Osteoblast (primary cell): ENCODE results near the gene MACROD2. TPM values are rescaled to one million over a fixed set of nuclear protein-coding genes. Genes with fewer than 3 reads are reported as not detected.

Experiments used
- DNase-seq: peaks from one replicate; pipeline ENCODE4 v3.0.0; 2011; ENCODE audit warnings: low spot score, mixed read lengths; ENCODE audit not compliant: insufficient read length; ENCODE audit errors: missing footprints
- H2AFZ ChIP-seq: 2 replicates; pipeline ENCODE4 v1.6.0; 2011; ENCODE audit warnings: mild to moderate bottlenecking, low read length
- H3K27ac ChIP-seq: 2 replicates; pipeline ENCODE4 v1.5.1; 2011; ENCODE audit warnings: mild to moderate bottlenecking, low read depth, low read length, moderate library complexity
- H3K27me3 ChIP-seq: 2 replicates; pipeline ENCODE4 v1.6.0; 2012; ENCODE audit warnings: mild to moderate bottlenecking, control low read depth, inconsistent platforms, low read length, moderate library complexity; ENCODE audit not compliant: insufficient read depth
- H3K36me3 ChIP-seq: 2 replicates; pipeline ENCODE4 v1.5.1; 2011; ENCODE audit warnings: mild to moderate bottlenecking, low read length, control low read depth, moderate library complexity; ENCODE audit not compliant: insufficient read depth
- H3K4me1 ChIP-seq: 2 replicates; pipeline ENCODE4 v1.5.1; 2011; ENCODE audit warnings: mild to moderate bottlenecking, low read length, control low read depth, moderate library complexity; ENCODE audit not compliant: insufficient read depth
- H3K4me2 ChIP-seq: 2 replicates; pipeline ENCODE4 v1.6.0; 2011; ENCODE audit warnings: mild to moderate bottlenecking, low read length; ENCODE audit not compliant: insufficient read depth
- H3K4me3 ChIP-seq: fragments of 200-600 bp; sonication (generic); 3 replicates; pipeline ENCODE4 v1.5.1; 2012; ENCODE audit warnings: mild to moderate bottlenecking, low read length, inconsistent platforms; ENCODE audit not compliant: insufficient read depth
- H3K79me2 ChIP-seq: 2 replicates; pipeline ENCODE4 v1.6.0; 2012; ENCODE audit warnings: mild to moderate bottlenecking, low read length, control low read depth, inconsistent platforms; ENCODE audit not compliant: insufficient read depth
- H3K9me3 ChIP-seq: 2 replicates; pipeline ENCODE4 v1.5.1; 2011; ENCODE audit warnings: low read depth, low read length, control low read depth
- H4K20me1 ChIP-seq: 2 replicates; pipeline ENCODE4 v1.6.0; 2012; ENCODE audit warnings: mild to moderate bottlenecking, low read length, control low read depth; ENCODE audit not compliant: insufficient read depth
- total RNA-seq: library from RNA; depleted of rRNA; stranded (reverse); fragments of >200 nt; gene quantifications from 2 replicates; pipeline ENCODE4 v1.2.3, GENCODE V29; 2012
- TF ChIP-seq, protein P1 (sequence below): IDR thresholded peaks from 2 replicates; pipeline ENCODE4 v1.5.1; 2011; ENCODE audit warnings: mild to moderate bottlenecking, low read depth, low read length, moderate library complexity; ENCODE audit errors: extremely low read depth

MACROD2 gene
- total RNA-seq, 1 donor: 4.0 TPM

DNA sequence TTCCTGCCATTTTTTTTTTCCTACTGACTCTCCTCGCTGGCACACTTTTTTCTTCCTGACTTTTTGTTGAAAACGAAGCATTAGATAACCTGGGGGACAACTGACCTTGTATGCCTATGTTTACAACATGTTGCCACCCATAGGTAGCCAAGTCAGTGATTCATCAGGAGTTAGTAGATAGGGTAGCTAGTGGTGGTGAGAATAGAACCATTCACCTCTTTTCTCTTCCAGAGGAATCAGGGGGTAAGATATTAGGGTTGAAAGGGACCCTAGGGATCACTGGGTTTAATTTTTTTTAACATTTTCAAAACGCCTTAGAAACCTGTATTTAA is 770.0 kb downstream of the MACROD2 start:
- no peaks in the 10 kb centered on the region for H4K20me1 ChIP-seq
- no peak overlapping the region for H2AFZ ChIP-seq
- no peaks in the 10 kb centered on the region for H3K27me3 ChIP-seq
- no peak overlapping the region for H3K4me2 ChIP-seq
- no peak for DNase-seq
- H3K9me3 ChIP-seq: no peaks in the 10 kb centered on the region
- H3K36me3 ChIP-seq: no peaks in the 10 kb centered on the region
- no peak overlapping the region for H3K4me3 ChIP-seq
- H3K4me1 ChIP-seq: no peaks in the 10 kb centered on the region
- H3K79me2 ChIP-seq: no peaks in the 10 kb centered on the region
- no peak overlapping the region for H3K27ac ChIP-seq
- TF ChIP-seq, protein P1, sequence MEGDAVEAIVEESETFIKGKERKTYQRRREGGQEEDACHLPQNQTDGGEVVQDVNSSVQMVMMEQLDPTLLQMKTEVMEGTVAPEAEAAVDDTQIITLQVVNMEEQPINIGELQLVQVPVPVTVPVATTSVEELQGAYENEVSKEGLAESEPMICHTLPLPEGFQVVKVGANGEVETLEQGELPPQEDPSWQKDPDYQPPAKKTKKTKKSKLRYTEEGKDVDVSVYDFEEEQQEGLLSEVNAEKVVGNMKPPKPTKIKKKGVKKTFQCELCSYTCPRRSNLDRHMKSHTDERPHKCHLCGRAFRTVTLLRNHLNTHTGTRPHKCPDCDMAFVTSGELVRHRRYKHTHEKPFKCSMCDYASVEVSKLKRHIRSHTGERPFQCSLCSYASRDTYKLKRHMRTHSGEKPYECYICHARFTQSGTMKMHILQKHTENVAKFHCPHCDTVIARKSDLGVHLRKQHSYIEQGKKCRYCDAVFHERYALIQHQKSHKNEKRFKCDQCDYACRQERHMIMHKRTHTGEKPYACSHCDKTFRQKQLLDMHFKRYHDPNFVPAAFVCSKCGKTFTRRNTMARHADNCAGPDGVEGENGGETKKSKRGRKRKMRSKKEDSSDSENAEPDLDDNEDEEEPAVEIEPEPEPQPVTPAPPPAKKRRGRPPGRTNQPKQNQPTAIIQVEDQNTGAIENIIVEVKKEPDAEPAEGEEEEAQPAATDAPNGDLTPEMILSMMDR: no peak

DNA sequence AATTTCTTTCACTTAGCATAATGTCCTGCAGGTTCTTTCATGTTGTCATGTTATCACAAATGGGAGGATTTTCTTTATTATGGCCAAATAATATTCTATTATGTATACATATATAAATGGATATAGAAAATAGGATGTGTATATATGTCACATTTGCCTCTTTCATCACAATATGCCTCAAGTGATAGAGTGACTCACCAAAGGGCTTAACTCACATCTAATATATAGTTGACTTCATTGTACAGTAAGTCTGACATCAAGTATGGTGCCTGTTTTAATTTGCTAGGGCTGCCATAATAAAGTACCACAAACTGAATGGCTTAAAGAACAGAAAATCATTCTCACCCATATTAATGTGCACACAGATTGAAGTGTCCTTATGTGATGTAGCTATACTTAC is 778.2 kb downstream of the MACROD2 start:
- TF ChIP-seq, protein P1: no peak
- no peak for DNase-seq
- Histone ChIP-seq H4K20me1 (no peaks in the 10 kb centered on the region), H3K79me2 (no peaks in the 10 kb centered on the region), H3K9me3 (peaks cover 2% of the 10 kb centered on the region), H2AFZ (no peak overlapping the region), H3K36me3 (no peaks in the 10 kb centered on the region), H3K4me1 (no peaks in the 10 kb centered on the region), H3K4me3 (no peak overlapping the region), H3K27ac (no peak overlapping the region), H3K27me3 (no peaks in the 10 kb centered on the region), H3K4me2 (no peak overlapping the region)

DNA sequence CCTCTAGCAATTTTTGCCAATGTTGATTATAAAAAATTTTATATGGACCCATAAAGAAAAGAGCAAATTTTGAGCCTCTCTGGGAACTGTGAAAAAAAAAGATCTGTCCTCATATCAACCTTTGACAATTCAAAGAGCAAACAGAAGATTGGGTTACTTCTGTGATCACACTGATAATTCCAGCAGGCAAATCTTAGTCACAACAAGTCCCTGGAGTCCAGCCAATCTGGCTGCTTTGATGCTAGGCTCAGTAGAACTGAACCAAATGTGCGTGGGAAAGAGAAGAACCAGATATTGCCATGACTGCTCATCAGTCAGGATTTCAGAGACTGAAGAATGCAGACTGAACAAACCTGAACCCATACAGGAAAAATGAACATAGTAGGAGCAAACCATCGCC is 780.5 kb downstream of the MACROD2 start:
- DNase-seq: no peak
- H3K79me2 ChIP-seq: no peaks in the 10 kb centered on the region
- no peaks in the 10 kb centered on the region for H3K27me3 ChIP-seq
- H3K27ac ChIP-seq: no peak overlapping the region
- no peak overlapping the region for H3K4me2 ChIP-seq
- H3K4me3 ChIP-seq: no peak overlapping the region
- H4K20me1 ChIP-seq: no peaks in the 10 kb centered on the region
- TF ChIP-seq, protein P1: no peak
- H3K36me3 ChIP-seq: no peaks in the 10 kb centered on the region
- H3K9me3 ChIP-seq: peaks cover 2% of the 10 kb centered on the region
- H2AFZ ChIP-seq: no peak overlapping the region
- no peaks in the 10 kb centered on the region for H3K4me1 ChIP-seq

DNA sequence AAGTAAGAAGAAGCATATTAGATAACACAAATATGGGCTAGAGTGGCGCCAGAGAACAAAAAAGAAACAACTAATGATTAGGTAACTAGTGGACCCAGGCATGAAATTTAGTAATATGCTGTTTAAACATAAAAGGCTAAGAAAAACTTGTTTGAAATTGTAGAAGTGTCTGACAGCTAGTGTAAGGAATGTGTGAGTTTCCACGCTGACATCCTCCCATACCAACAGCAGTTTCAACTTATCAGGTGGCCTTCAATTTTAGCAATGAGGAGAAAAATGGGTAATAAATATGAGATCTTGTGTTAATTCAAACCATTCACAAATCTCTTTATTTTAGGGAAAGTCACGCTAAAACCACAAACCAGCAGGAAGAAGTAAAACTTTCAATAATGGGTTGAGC is 782.3 kb downstream of the MACROD2 start:
- no peaks in the 10 kb centered on the region for H4K20me1 ChIP-seq
- H3K79me2 ChIP-seq: no peaks in the 10 kb centered on the region
- DNase-seq: no peak
- no peaks in the 10 kb centered on the region for H3K27me3 ChIP-seq
- no peak overlapping the region for H3K4me3 ChIP-seq
- no peaks in the 10 kb centered on the region for H3K4me1 ChIP-seq
- H3K27ac ChIP-seq: no peak overlapping the region
- peaks cover 2% of the 10 kb centered on the region for H3K9me3 ChIP-seq
- no peak overlapping the region for H3K4me2 ChIP-seq
- TF ChIP-seq, protein P1: no peak
- no peaks in the 10 kb centered on the region for H3K36me3 ChIP-seq
- no peak overlapping the region for H2AFZ ChIP-seq
